HepG2 (cell line): ENCODE results near the gene ELP1.

ENCODE experiments used
- PHF21A ChIP-seq: sonication (generic); formaldehyde crosslinking; IDR thresholded peaks from 2 replicates; pipeline ENCODE4 v1.5.0; 2020; ENCODE audit warnings: mild to moderate bottlenecking, missing genetic modification reagents
- SALL2 ChIP-seq: sonication (generic); formaldehyde crosslinking; IDR thresholded peaks from 2 replicates; pipeline ENCODE4 v1.8.1; 2023; ENCODE audit warnings: mild to moderate bottlenecking, missing genetic modification reagents, inconsistent platforms
- SIN3A ChIP-seq: IDR thresholded peaks from 2 replicates; pipeline ENCODE4 v1.6.1; 2011; ENCODE audit warnings: low read depth, mild to moderate bottlenecking, control low read depth, low read length, borderline replicate concordance
- ZBTB8A ChIP-seq: sonication (generic); formaldehyde crosslinking; IDR thresholded peaks from 2 replicates; pipeline ENCODE4 v1.4.0; 2020; ENCODE audit warnings: mild to moderate bottlenecking, low read depth, missing genetic modification reagents, borderline replicate concordance
- ZNF431 ChIP-seq: sonication (generic); formaldehyde crosslinking; IDR thresholded peaks from 2 replicates; pipeline ENCODE4 v1.9.0; 2022; ENCODE audit warnings: missing genetic modification reagents, low read depth, mild to moderate bottlenecking, borderline replicate concordance
- ZNF879 ChIP-seq: sonication (generic); formaldehyde crosslinking; IDR thresholded peaks from 2 replicates; pipeline ENCODE4 v1.8.1; 2023; ENCODE audit warnings: missing genetic modification reagents
- TF ChIP-seq, protein P1 (sequence below): sonication (generic); formaldehyde crosslinking; IDR thresholded peaks from 2 replicates; pipeline ENCODE4 v1.4.0; 2020; ENCODE audit warnings: missing genetic modification reagents, borderline replicate concordance
- TF ChIP-seq, protein P2 (sequence below), 2 experiments: IDR thresholded peaks; 2 replicates each; pipeline ENCODE4 v1.6.1; 2011 to 2012; ENCODE audit warnings: low read length in 2 of 2, borderline replicate concordance in 1 of 2, low read depth in 1 of 2, mild to moderate bottlenecking in 1 of 2, moderate library complexity in 1 of 2

DNA sequence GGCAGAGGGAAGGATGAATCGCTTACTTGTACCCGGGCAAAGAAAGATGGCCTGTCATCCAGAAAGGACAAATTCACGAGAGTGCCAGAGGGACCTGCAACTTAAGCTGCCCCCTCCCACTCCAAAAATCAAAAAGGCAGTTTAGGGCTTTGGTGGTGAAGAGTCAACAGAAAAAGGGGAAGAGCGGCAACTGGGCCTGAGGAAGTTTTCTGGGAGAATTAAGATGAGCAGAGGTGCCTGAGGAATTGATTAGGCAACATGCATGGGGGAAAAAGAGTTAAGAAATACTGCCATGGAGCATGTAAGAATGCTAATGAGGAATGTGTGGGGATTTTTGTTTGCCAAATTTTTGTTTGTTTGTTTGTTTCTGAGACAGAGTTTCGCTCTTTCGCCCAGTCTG lies 76.4 kb downstream of the ELP1 start:
- TF ChIP-seq, protein P1, sequence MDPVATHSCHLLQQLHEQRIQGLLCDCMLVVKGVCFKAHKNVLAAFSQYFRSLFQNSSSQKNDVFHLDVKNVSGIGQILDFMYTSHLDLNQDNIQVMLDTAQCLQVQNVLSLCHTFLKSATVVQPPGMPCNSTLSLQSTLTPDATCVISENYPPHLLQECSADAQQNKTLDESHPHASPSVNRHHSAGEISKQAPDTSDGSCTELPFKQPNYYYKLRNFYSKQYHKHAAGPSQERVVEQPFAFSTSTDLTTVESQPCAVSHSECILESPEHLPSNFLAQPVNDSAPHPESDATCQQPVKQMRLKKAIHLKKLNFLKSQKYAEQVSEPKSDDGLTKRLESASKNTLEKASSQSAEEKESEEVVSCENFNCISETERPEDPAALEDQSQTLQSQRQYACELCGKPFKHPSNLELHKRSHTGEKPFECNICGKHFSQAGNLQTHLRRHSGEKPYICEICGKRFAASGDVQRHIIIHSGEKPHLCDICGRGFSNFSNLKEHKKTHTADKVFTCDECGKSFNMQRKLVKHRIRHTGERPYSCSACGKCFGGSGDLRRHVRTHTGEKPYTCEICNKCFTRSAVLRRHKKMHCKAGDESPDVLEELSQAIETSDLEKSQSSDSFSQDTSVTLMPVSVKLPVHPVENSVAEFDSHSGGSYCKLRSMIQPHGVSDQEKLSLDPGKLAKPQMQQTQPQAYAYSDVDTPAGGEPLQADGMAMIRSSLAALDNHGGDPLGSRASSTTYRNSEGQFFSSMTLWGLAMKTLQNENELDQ (CRISPR knock-in tag): no peak
- TF ChIP-seq ZBTB8A (CRISPR knock-in tag): no peak
- no peak for TF ChIP-seq PHF21A (CRISPR knock-in tag)
- no peak for TF ChIP-seq SIN3A
- no peak for TF ChIP-seq ZNF431 (CRISPR knock-in tag)
- no peak for TF ChIP-seq SALL2 (CRISPR knock-in tag)
- TF ChIP-seq, protein P2, sequence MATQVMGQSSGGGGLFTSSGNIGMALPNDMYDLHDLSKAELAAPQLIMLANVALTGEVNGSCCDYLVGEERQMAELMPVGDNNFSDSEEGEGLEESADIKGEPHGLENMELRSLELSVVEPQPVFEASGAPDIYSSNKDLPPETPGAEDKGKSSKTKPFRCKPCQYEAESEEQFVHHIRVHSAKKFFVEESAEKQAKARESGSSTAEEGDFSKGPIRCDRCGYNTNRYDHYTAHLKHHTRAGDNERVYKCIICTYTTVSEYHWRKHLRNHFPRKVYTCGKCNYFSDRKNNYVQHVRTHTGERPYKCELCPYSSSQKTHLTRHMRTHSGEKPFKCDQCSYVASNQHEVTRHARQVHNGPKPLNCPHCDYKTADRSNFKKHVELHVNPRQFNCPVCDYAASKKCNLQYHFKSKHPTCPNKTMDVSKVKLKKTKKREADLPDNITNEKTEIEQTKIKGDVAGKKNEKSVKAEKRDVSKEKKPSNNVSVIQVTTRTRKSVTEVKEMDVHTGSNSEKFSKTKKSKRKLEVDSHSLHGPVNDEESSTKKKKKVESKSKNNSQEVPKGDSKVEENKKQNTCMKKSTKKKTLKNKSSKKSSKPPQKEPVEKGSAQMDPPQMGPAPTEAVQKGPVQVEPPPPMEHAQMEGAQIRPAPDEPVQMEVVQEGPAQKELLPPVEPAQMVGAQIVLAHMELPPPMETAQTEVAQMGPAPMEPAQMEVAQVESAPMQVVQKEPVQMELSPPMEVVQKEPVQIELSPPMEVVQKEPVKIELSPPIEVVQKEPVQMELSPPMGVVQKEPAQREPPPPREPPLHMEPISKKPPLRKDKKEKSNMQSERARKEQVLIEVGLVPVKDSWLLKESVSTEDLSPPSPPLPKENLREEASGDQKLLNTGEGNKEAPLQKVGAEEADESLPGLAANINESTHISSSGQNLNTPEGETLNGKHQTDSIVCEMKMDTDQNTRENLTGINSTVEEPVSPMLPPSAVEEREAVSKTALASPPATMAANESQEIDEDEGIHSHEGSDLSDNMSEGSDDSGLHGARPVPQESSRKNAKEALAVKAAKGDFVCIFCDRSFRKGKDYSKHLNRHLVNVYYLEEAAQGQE (IDR thresholded peaks at IDR 0.05; ENCODE audit: borderline replicate concordance in 1 of 2, low read depth in 1 of 2, low read length in 2 of 2): no peak
- TF ChIP-seq ZNF879: no peak
